ENCODE data around the gene RGS13. TPM values are rescaled to one million over a fixed set of nuclear protein-coding genes. Genes with fewer than 3 reads are reported as not detected.

RGS13 gene
- not detected for polyA plus RNA-seq (2013, experiment 1 of 2; ENCODE audit: insufficient read length)
- polyA plus RNA-seq (2013, experiment 2 of 2; ENCODE audit: insufficient read length), result not detected

GRCh38 chr1:192635939-192636338 is at the start of gene RGS13:
Gene RGS13, plus strand, starts transcription at chr1:192636147. Its CDS starts 8,188 bp downstream, at chr1:192644335.
- DNase-seq, result no peak

GRCh38 chr1:192587386-192588266 is 48.3 kb upstream of the RGS13 start:
- DNase-seq, result no peak

GRCh38 chr1:192588546-192588945 is 47.4 kb upstream of the RGS13 start:
- peak; percentile 18 for DNase-seq

GRCh38 chr1:192589813-192590212 is 46.1 kb upstream of the RGS13 start:
- DNase-seq, result peak; percentile 5

- no peak for DNase-seq
Measured at GRCh38 chr1:192592517-192592916, 43.4 kb upstream of the RGS13 start.

GRCh38 chr1:192592981-192593708 is 42.8 kb upstream of the RGS13 start:
- DNase-seq, result no peak

- no peak for DNase-seq
Measured at GRCh38 chr1:192595299-192595698, 40.6 kb upstream of the RGS13 start.

GRCh38 chr1:192598589-192598988 is 37.4 kb upstream of the RGS13 start:
- DNase-seq, result no peak

GRCh38 chr1:192600275-192600674 is 35.7 kb upstream of the RGS13 start:
- no peak for DNase-seq

- no peak for DNase-seq
Measured at GRCh38 chr1:192601143-192601542, 34.8 kb upstream of the RGS13 start.

GRCh38 chr1:192601567-192601966 is 34.4 kb upstream of the RGS13 start:
- DNase-seq, result peak; percentile 17

GRCh38 chr1:192602757-192603156 is 33.2 kb upstream of the RGS13 start:
- DNase-seq, result no peak

GRCh38 chr1:192603218-192603787 is 32.6 kb upstream of the RGS13 start:
- no peak for DNase-seq

GRCh38 chr1:192604979-192605620 is 30.8 kb upstream of the RGS13 start:
- peak; percentile 5 for DNase-seq

- no peak for DNase-seq
Measured at GRCh38 chr1:192608671-192609070, 27.3 kb upstream of the RGS13 start.

GRCh38 chr1:192609110-192610079 is 26.6 kb upstream of the RGS13 start:
- no peak for DNase-seq

- peak; percentile 16 for DNase-seq
Measured at GRCh38 chr1:192610112-192610889, 25.6 kb upstream of the RGS13 start.

- no peak for DNase-seq
Measured at GRCh38 chr1:192615055-192615454, 20.9 kb upstream of the RGS13 start.

- DNase-seq, result no peak
Measured at GRCh38 chr1:192620071-192620635, 15.8 kb upstream of the RGS13 start.

Measured in fibroblast of skin of back (primary cell).